ENCODE data around the gene GAN. TPM values are rescaled to one million over a fixed set of nuclear protein-coding genes. Genes with fewer than 3 reads are reported as not detected.

GAN gene
- total and polyA plus RNA-seq, 9 of the 15 experiments (the other 6 are each of a cell fraction or from before 2014, with no cell fraction given) = 0.83 to 15.1 (median 5.2) TPM

GRCh38 chr16:81424771-81425170 lies 110.0 kb downstream of the GAN start (continued):
- TF ChIP-seq TFE3 (CRISPR knock-in tag; IDR thresholded peaks at IDR 0.05) (no peak), KHSRP (IDR thresholded peaks at IDR 0.05) (no peak), HES1 (IDR thresholded peaks at IDR 0.05; ENCODE audit: low read depth) (no peak), MNT (conservative IDR thresholded peaks at IDR 0.05) (no peak), HDAC6 (IDR thresholded peaks at IDR 0.05; ENCODE audit: low read depth, low read length) (no peak), ATF3 (IDR thresholded peaks at IDR 0.05) (no peak; the same call in 1 of the 2 replicates), ATF3 (CRISPR knock-in tag; conservative IDR thresholded peaks at IDR 0.05) (no peak), CCAR2 (IDR thresholded peaks at IDR 0.05; ENCODE audit: low read depth, low read length) (no peak), PYGO2 (tag; IDR thresholded peaks at IDR 0.05) (no peak), XRCC4 (IDR thresholded peaks at IDR 0.05; ENCODE audit: extremely low read depth, insufficient read depth, insufficient read length) (no peak), CBFA2T3 (IDR thresholded peaks at IDR 0.05) (no peak), LCOR (CRISPR knock-in tag; IDR thresholded peaks at IDR 0.05) (no peak), HNRNPH1 (optimal IDR thresholded peaks at IDR 0.05; ENCODE audit: low read depth, low read length) (no peak), SETDB1 (IDR thresholded peaks at IDR 0.05; ENCODE audit: low read length) (no peak), CHCHD3 (CRISPR knock-in tag; IDR thresholded peaks at IDR 0.05) (no peak), ZNF780A (CRISPR knock-in tag; IDR thresholded peaks at IDR 0.05) (no peak), MTA3 (IDR thresholded peaks at IDR 0.05; ENCODE audit: borderline replicate concordance) (no peak), STAT5A (IDR thresholded peaks at IDR 0.05; ENCODE audit: borderline replicate concordance, low read length) (no peak), ETV1 (tag; conservative IDR thresholded peaks at IDR 0.05; ENCODE audit: low read depth) (peak; percentile 60), CREBBP (IDR thresholded peaks at IDR 0.05; ENCODE audit: low read depth, low read length) (no peak), HOXB6 (CRISPR knock-in tag; IDR thresholded peaks at IDR 0.05; ENCODE audit: borderline replicate concordance) (no peak), ETS1 (conservative IDR thresholded peaks at IDR 0.05; ENCODE audit: control insufficient read depth, low read depth, low read length) (no peak), BRF1 (IDR thresholded peaks at IDR 0.05; ENCODE audit: borderline replicate concordance, extremely low read depth, insufficient read length) (no peak)
